Coronary artery (tissue), 2 donors: ENCODE measurements around the gene PBX3.

ENCODE experiments used
- DNase-seq: peaks from one replicate; pipeline ENCODE4 v3.0.0-alpha.2; 2017; ENCODE audit warnings: low spot score
- H3K27ac ChIP-seq, 2 donors: fragments of 200-600 bp; sonication (generic); one replicate each; pipeline ENCODE4 v1.5.1; 2016 to 2019
- H3K4me3 ChIP-seq: fragments of 200-600 bp; sonication (generic); 2 replicates; pipeline ENCODE4 v1.5.1; 2016; ENCODE audit warnings: mild to moderate bottlenecking, moderate library complexity
- CTCF ChIP-seq: fragments of 200-600 bp; sonication (generic); IDR thresholded peaks from one replicate; pipeline ENCODE4 v1.5.1; 2019; ENCODE audit warnings: antibody characterized with exemption

The PBX3 gene

GRCh38 chr9:125761676-125762450, 14.7 kb downstream of the PBX3 start:
- Histone ChIP-seq H3K4me3 (no peak overlapping the region), H3K27ac (no peak overlapping the region)
- no peak for TF ChIP-seq CTCF

GRCh38 chr9:125763394-125763801, 16.2 kb downstream of the PBX3 start:
- Histone ChIP-seq H3K27ac (no peak overlapping the region), H3K4me3 (no peak overlapping the region)
- TF ChIP-seq CTCF: no peak
- no peak for DNase-seq

More at GRCh38 chr9:125761676-125762450, 14.7 kb downstream of the PBX3 start:
- no peak for DNase-seq

- DNase-seq: no peak
- Histone ChIP-seq H3K27ac (no peak overlapping the region), H3K4me3 (no peak overlapping the region)
- TF ChIP-seq CTCF: no peak
Observed at GRCh38 chr9:125764198-125764597, 17.0 kb downstream of the PBX3 start.

- DNase-seq: no peak
- no peak for TF ChIP-seq CTCF
- Histone ChIP-seq H3K27ac (no peak overlapping the region), H3K4me3 (no peak overlapping the region)
Observed at GRCh38 chr9:125766468-125767221, 19.5 kb downstream of the PBX3 start.

- no peak overlapping the region for H3K27ac ChIP-seq
- H3K4me3 ChIP-seq: no peak overlapping the region
- no peak for DNase-seq
- TF ChIP-seq CTCF: no peak
Observed at GRCh38 chr9:125767349-125767748, 20.2 kb downstream of the PBX3 start.

GRCh38 chr9:125768803-125769202, 21.6 kb downstream of the PBX3 start:
- DNase-seq: no peak
- no peak for TF ChIP-seq CTCF
- Histone ChIP-seq H3K27ac (no peak overlapping the region), H3K4me3 (no peak overlapping the region)
